Bronchial epithelial cell (primary cell): ENCODE data around the gene OR2W1. TPM values are rescaled to one million over a fixed set of nuclear protein-coding genes. Genes with fewer than 3 reads are reported as not detected.

ENCODE experiments used
- DNase-seq: peaks from one replicate; pipeline ENCODE4 v3.0.0-alpha.2; 2010; ENCODE audit warnings: low read depth
- FAIRE-seq: peaks from 2 replicates; lab custom pipeline; 2011; peaks lifted over from hg19 to GRCh38; lab: Jason Lieb, UNC
- H3K27me3 ChIP-seq: 2 replicates; pipeline ENCODE4 v1.5.1; 2011; ENCODE audit warnings: low read length; ENCODE audit not compliant: control insufficient read depth, insufficient read depth
- H3K36me3 ChIP-seq: 2 replicates; pipeline ENCODE4 v1.5.1; 2011; ENCODE audit warnings: low read length; ENCODE audit not compliant: control insufficient read depth, insufficient read depth
- H3K4me3 ChIP-seq: 2 replicates; pipeline ENCODE4 v1.5.1; 2011; ENCODE audit warnings: mild to moderate bottlenecking, low read depth, low read length, control low read depth
- CTCF ChIP-seq: IDR thresholded peaks from 2 replicates; pipeline ENCODE4 v1.5.1; 2011; ENCODE audit warnings: mild to moderate bottlenecking, moderate library complexity, low read length, control low read depth, inconsistent platforms; ENCODE audit not compliant: insufficient read depth, severe bottlenecking
- total RNA-seq: library from RNA; depleted of rRNA; stranded (reverse); fragments of >200 nt; gene quantifications from 2 replicates; pipeline ENCODE4 v1.2.1, GENCODE V29; 2014

The OR2W1 gene
- total RNA-seq = not detected in 2 replicates

- H3K27me3 ChIP-seq = no peaks in the 10 kb centered on the region
- DNase-seq = no peak
- no peak for TF ChIP-seq CTCF
- H3K36me3 ChIP-seq = no peaks in the 10 kb centered on the region
- no peak within 1 kb of the TSS for H3K4me3 ChIP-seq
- FAIRE-seq = no peak
Measured at GRCh38 chr6:29045075-29045474, at the start of gene OR2W1. OR2W1 (minus strand) TSS chr6:29045175; CDS start chr6:29045175, 0 bp downstream.

- H3K4me3 ChIP-seq = no peak overlapping the region
- DNase-seq (no peak), FAIRE-seq (no peak)
- H3K27me3 ChIP-seq = no peaks in the 10 kb centered on the region
- H3K36me3 ChIP-seq = no peaks in the 10 kb centered on the region
- no peak for TF ChIP-seq CTCF
Measured at GRCh38 chr6:29092957-29093356, 48.0 kb upstream of the OR2W1 start.

GRCh38 chr6:29087213-29087612 lies 42.2 kb upstream of the OR2W1 start, which contains the start of gene OR2B3:
OR2B3 (minus strand) TSS chr6:29087313; CDS start chr6:29087248, 65 bp downstream.
- no peaks in the 10 kb centered on the region for H3K36me3 ChIP-seq
- no peak within 1 kb of the TSS for H3K4me3 ChIP-seq
- DNase-seq = no peak
- FAIRE-seq = no peak
- no peaks in the 10 kb centered on the region for H3K27me3 ChIP-seq
- TF ChIP-seq CTCF = no peak

GRCh38 chr6:29082457-29082856 lies 37.5 kb upstream of the OR2W1 start:
- H3K27me3 ChIP-seq = no peaks in the 10 kb centered on the region
- no peak for FAIRE-seq
- H3K4me3 ChIP-seq = no peak overlapping the region
- TF ChIP-seq CTCF = no peak
- DNase-seq = no peak
- H3K36me3 ChIP-seq = no peaks in the 10 kb centered on the region

- Histone ChIP-seq H3K4me3 (no peak overlapping the region), H3K27me3 (no peaks in the 10 kb centered on the region), H3K36me3 (no peaks in the 10 kb centered on the region)
- no peak for FAIRE-seq
- no peak for TF ChIP-seq CTCF
- no peak for DNase-seq
Measured at GRCh38 chr6:29081312-29081711, 36.3 kb upstream of the OR2W1 start.

- TF ChIP-seq CTCF = no peak
- H3K27me3 ChIP-seq = no peaks in the 10 kb centered on the region
- FAIRE-seq = no peak
- DNase-seq = no peak
- H3K36me3 ChIP-seq = no peaks in the 10 kb centered on the region
- no peak overlapping the region for H3K4me3 ChIP-seq
Measured at GRCh38 chr6:29079203-29079602, 34.2 kb upstream of the OR2W1 start.
